ENCODE results near the gene STS. TPM values are rescaled to one million over a fixed set of nuclear protein-coding genes. Genes with fewer than 3 reads are reported as not detected.
A peak's percentile ranks its signal among the peaks of the same experiment; 100 is the strongest.

Gene STS
- total RNA-seq (2014; rRNA removed; shearing (Covaris generic)): 2.9 and 3.0 TPM in 2 replicates

GRCh38 chrX:7147413-7147977, at the start of gene STS:
Gene STS (plus strand): TSS chrX:7147712. CDS start chrX:7253200, 105,488 bp downstream.
- peak; percentile 4 for DNase-seq (ENCODE audit: low spot score)

GRCh38 chrX:7100022-7100421, 47.5 kb upstream of the STS start:
- DNase-seq (ENCODE audit: low spot score): no peak

- no peak for DNase-seq (ENCODE audit: low spot score)
Observed at GRCh38 chrX:7102119-7102518, 45.4 kb upstream of the STS start.

GRCh38 chrX:7106649-7107048, 40.9 kb upstream of the STS start:
- no peak for DNase-seq (ENCODE audit: low spot score)

GRCh38 chrX:7108030-7108429, 39.5 kb upstream of the STS start:
- DNase-seq (ENCODE audit: low spot score): no peak

- DNase-seq (ENCODE audit: low spot score): no peak
Observed at GRCh38 chrX:7109049-7109531, 38.4 kb upstream of the STS start.

GRCh38 chrX:7109838-7110793, 37.4 kb upstream of the STS start:
- no peak for DNase-seq (ENCODE audit: low spot score)

GRCh38 chrX:7110821-7111276, 36.7 kb upstream of the STS start:
- DNase-seq (ENCODE audit: low spot score): peak; percentile 16

- no peak for DNase-seq (ENCODE audit: low spot score)
Observed at GRCh38 chrX:7111518-7111917, 36.0 kb upstream of the STS start.

- DNase-seq (ENCODE audit: low spot score): no peak
Observed at GRCh38 chrX:7112071-7112470, 35.4 kb upstream of the STS start.

GRCh38 chrX:7115557-7115956, 32.0 kb upstream of the STS start:
- DNase-seq (ENCODE audit: low spot score): no peak

GRCh38 chrX:7116081-7116480, 31.4 kb upstream of the STS start:
- DNase-seq (ENCODE audit: low spot score): no peak

GRCh38 chrX:7117587-7117986, 29.9 kb upstream of the STS start:
- no peak for DNase-seq (ENCODE audit: low spot score)

GRCh38 chrX:7119950-7120877, 27.3 kb upstream of the STS start:
- peak; percentile 42 for DNase-seq (ENCODE audit: low spot score)

- DNase-seq (ENCODE audit: low spot score): peak; percentile 7
Observed at GRCh38 chrX:7120878-7121219, 26.7 kb upstream of the STS start.

GRCh38 chrX:7127056-7127455, 20.5 kb upstream of the STS start:
- no peak for DNase-seq (ENCODE audit: low spot score)

GRCh38 chrX:7131621-7132020, 15.9 kb upstream of the STS start:
- DNase-seq (ENCODE audit: low spot score): no peak

- peak; percentile 72 for DNase-seq (ENCODE audit: low spot score)
Observed at GRCh38 chrX:7132335-7133049, 15.0 kb upstream of the STS start.

GRCh38 chrX:7133050-7133440, 14.5 kb upstream of the STS start:
- DNase-seq (ENCODE audit: low spot score): peak; percentile 8

GRCh38 chrX:7134981-7135380, 12.5 kb upstream of the STS start:
- no peak for DNase-seq (ENCODE audit: low spot score)

All from H4 (cell line).